GM18858 (cell line): Measurements from ENCODE around the gene CADPS2.

Experiments
- ATAC-seq: cut with Tn5 transposase; IDR thresholded peaks from one replicate; pipeline ENCODE4 v1.9.1; 2021; ENCODE audit not compliant: unreplicated experiment

Gene CADPS2

GRCh38 chr7:122886357-122887081 lies at the start of gene CADPS2:
CADPS2 (minus strand) TSS chr7:122886460; CDS start chr7:122886337, 123 bp downstream.
- ATAC-seq, result peak; percentile 51

GRCh38 chr7:122935620-122936019 lies 49.4 kb upstream of the CADPS2 start:
- ATAC-seq, result no peak

- no peak for ATAC-seq
Measured at GRCh38 chr7:122919643-122920181, 33.5 kb upstream of the CADPS2 start.

GRCh38 chr7:122914812-122915211 lies 28.6 kb upstream of the CADPS2 start:
- no peak for ATAC-seq

GRCh38 chr7:122913608-122914007 lies 27.3 kb upstream of the CADPS2 start:
- no peak for ATAC-seq

- peak; percentile 57 for ATAC-seq
Measured at GRCh38 chr7:122902751-122903495, 16.7 kb upstream of the CADPS2 start.

DNA sequence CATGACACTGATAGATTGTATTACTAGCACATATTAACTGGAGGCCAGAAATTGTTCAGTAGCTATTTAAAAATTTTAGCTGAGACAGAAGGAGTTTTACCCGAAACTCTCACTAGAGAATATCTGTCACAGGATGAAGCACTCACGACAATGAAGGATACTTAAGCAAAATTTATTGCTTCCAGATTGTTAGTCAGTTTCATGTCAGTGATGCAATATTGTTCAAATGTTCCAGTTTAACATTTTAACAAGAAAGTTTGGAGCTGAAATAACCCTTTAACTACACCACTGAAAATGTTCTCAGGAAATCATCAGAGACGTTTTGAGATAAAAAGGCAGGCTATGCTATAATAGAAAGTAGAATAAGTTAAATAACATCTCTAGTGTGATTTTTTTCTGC lies 15.0 kb upstream of the CADPS2 start:
- ATAC-seq, result no peak

GRCh38 chr7:122896509-122896908 lies 10.2 kb upstream of the CADPS2 start:
- ATAC-seq, result no peak

- ATAC-seq, result no peak
Measured at GRCh38 chr7:122893486-122893885, 7.2 kb upstream of the CADPS2 start.

DNA sequence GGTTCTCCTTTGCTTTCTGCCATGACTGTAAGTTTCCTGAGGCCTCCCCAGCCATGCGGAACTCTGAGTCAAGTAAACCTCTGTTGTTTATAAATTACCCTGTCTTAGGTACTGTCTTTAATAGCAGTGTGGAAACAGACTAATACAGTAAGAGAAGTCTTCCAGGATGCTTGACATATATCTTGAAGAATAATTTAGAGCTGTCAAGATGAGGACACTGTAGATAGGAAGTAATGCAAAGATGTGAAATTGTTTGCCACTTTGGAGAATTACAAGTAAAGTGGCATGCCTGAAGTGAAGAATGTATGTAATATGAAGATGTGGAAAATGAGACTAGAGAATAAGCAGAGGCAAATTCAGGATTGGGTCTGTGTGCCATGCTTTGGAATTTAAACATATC lies 2.9 kb upstream of the CADPS2 start:
- ATAC-seq, result no peak

DNA sequence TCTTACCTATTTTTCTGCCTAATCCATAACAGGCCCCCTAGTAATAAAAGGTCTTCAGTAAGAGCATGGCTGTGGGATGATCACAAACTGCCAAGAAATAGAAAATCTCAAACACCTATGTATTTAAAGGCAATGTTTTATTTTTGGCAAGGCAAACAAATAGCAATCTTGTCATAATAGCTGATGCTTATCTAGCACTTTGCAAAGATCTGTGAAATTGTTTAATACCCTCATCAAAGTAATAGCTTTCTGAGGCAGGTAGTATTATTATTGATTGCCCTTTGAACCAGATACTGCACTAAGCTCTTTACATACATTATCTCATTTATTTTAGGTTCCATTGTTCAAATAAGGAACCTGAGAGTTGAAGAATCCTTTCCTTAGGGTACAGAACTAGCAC lies 1.6 kb upstream of the CADPS2 start:
- no peak for ATAC-seq

DNA sequence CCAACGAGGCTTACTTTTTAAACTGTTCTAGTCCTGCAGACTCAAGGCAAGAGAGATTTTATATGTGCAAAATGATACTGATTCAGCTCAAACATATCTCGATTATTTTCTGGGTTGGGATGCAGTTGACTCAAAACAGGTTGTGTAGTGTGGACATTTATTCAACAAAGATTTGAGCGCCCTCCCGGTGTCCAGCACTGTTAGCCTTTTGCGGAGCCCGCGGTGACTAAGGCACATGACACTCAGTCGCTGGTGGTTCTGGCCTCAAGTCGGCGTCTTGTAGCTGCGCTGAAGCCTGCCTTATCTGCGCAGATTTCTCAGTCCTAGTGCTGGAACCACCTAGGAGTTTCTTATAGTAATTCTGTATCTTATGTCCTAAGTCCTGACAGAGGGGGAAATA lies 938 bp upstream of the CADPS2 start:
- ATAC-seq, result no peak

DNA sequence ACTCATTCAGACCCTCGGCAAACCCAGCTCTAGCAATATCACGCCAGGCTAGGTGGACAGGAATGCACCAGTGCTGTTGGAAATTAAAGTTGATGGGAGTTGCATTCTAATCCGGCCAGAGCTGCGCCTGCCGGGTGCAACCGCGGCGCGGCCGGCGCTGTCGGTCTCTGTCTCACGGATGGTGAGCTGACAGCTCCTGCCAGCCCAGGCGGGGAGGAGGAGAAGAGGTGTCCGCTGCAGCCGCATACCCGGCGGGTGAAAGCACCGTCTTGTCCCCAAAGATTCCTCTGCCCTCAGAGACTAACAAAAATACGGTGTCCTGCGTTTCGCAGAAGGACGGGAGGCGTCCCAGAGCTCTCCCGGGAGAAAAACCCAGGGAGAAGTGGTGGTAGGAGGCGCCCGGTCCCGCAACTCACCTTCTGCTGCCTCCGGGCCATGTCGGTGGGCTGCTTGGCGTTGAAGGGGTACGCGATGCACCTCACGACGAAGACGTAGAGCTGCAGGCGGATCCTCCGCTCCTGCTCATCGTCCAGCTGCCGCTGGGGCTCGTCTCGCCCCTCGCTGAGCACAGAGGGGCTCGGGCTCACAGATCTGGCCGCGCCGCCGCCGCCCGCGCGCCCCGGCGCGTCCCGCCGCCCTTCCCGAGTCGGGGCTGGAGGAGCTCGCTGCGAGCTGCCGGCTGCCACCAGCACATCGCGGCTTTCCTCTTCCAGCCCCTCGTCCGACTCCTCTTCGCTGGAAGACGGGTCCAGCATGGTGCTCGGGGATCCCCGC lies 490 bp downstream of the CADPS2 start:
- ATAC-seq, result peak; percentile 15

DNA sequence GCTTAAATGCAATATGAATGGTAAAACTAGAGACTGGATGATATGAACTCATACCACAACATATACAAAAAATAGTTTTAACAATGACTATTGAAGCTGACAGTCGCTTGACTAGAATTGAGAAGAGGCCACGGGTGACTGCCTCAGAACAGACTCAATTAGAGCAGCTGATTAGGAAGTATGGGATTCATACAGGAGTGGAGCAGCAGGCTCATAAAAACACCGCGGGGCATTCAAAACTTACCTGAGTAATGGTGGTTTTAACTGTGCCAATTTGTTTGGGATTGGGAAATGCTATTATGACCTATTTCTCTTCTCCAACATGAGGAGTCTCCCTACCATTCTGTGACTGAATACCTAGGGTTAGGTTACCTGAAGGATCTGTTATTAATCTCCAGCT lies 2.1 kb downstream of the CADPS2 start:
- no peak for ATAC-seq

DNA sequence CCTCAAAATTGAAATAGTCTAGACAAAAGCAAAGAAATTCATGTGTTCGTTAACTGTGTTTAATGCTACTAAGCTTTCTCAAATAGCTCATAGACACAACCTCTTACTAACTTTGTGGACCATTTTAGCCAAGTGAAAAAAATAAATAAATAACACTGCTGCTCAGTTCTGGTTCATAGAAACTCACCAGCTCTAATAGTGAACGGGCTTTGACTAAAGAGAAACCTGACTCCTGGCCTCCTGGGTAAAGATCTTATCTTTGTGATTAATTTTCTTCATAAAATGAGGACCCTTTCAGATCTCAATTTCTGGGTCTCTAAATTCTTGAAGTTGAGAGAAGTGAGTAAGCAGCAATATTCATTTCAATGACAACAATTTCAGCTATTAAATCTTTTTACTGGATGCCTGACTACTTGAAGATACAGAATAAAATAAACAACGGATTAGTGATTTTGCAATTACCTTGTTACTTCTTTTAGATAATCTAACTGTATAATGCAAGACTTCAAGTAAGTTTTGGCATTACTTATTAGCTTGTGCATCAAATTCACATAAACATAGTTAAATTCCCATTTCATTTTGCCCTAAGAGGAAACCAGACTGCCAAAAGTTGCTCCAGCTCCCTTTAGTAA lies 3.1 kb downstream of the CADPS2 start:
- ATAC-seq, result no peak

- ATAC-seq, result no peak
Measured at GRCh38 chr7:122881324-122881723, 4.9 kb downstream of the CADPS2 start.

- ATAC-seq, result no peak
Measured at GRCh38 chr7:122869260-122869659, 17.0 kb downstream of the CADPS2 start.

DNA sequence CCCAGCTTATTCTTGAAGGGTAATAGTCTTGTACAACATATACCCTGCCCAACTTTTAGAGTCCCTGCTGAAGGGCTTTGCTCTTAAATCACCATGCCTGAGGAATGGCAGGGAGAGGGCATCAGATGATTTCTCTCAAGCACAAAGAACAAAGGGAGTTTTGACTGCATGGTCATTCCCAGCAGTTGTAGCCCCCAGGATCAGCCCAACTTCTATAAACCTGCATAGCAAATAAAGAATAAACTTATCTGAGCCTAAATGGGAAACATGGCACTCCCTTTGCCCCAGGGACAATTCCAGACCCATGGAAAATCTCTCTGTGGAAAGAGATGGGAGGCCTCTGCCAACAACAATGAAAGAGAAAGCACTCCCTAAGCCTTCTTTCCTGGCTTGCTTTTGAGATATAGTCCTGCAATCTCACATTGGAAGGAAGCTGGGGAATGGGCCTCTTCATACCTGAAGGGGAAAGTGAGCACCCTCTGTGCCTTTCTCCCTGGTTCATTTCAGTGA lies 18.7 kb downstream of the CADPS2 start:
- ATAC-seq, result no peak

DNA sequence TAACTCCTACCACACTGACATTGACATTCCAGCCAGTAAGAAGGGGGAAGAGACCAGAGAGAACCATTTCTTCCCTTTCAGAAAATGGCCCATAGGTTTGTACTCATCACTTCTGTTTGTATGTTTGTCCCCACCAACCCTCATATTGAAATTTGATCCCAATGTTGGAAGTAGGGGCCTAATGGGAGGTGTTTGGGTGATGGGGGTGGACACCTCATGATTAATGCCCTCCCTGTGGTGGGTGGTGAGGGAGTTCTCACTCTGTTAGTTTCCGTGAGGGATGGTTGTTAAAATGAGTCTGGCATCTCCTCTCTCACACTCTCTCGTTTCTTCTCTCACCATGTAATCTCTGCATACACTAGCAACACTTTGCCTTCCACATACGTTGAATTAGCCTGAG lies 21.4 kb downstream of the CADPS2 start:
- ATAC-seq, result no peak

DNA sequence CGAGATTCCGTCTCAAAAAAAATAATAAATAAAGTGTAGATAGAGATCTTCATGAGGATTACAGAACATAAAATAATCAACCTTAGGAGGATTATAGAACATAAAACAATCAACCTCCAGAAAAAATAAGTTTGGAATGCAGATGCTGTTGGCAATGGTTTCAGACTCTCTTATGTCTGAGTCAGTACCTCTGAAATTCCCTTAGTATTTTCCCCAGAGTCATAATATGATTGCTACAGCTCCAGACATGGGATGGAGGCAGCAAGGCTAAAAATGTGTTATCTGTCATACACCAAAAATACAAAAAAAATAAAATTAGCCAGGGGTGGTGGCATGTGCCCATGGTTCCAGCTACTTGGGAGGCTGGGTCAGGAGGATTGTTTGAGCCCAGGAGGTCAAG lies 22.2 kb downstream of the CADPS2 start:
- no peak for ATAC-seq

DNA sequence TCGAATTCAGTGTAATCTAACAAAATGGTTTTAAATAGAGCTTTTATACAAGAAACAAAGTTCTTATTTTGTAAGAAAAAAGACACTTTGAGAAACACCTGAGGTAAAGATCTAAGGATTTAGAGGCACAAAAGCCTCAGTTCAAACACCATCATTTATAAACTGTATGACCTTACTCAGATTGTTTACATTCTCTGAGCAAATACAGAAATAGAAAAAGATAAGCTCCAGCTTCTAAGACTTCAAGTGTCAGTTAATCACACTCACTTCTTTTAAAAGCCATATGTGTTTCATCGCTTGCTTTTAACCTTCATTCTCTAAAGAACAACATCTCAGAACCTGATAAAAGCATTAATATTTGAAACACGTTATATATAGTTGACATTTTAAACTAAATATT lies 27.9 kb downstream of the CADPS2 start:
- no peak for ATAC-seq
